Mononuclear cell (primary cell): ENCODE measurements around the gene TRIM26. TPM values are rescaled to one million over a fixed set of nuclear protein-coding genes. Genes with fewer than 3 reads are reported as not detected.
"Not testable (repeated sequence)": the region's sequence is repeated elsewhere in the genome, so short reads cannot be mapped to it uniquely, and the experiment has no call there.

Experiments used
- H3K27me3 ChIP-seq: 2 replicates; pipeline ENCODE4 v1.6.0; 2011; ENCODE audit warnings: low read length, control low read depth; ENCODE audit not compliant: insufficient read depth
- H3K4me1 ChIP-seq: 2 replicates; pipeline ENCODE4 v1.5.1; 2011; ENCODE audit warnings: mild to moderate bottlenecking, low read length, control low read depth; ENCODE audit not compliant: insufficient read depth
- H3K4me3 ChIP-seq: 2 replicates; pipeline ENCODE4 v1.5.1; 2011; ENCODE audit warnings: mild to moderate bottlenecking, low read length, moderate library complexity
- H3K9me3 ChIP-seq: 2 replicates; pipeline ENCODE4 v1.5.1; 2011; ENCODE audit warnings: low read depth, mild to moderate bottlenecking, control low read depth, low read length
- total RNA-seq: library from RNA; depleted of rRNA; stranded (reverse); fragments of >200 nt; gene quantifications from one replicate; pipeline ENCODE4 v1.2.3, GENCODE V29; 2012

The TRIM26 gene
- total RNA-seq, 1 donor, result 28.8 TPM

- peaks cover 31% of the 10 kb centered on the region for H3K27me3 ChIP-seq
- H3K4me3 ChIP-seq, result no peak overlapping the region
- peaks cover 11% of the 10 kb centered on the region for H3K4me1 ChIP-seq
- H3K9me3 ChIP-seq, result no peaks in the 10 kb centered on the region
These were observed 46.1 kb downstream of the TRIM26 start for GRCh38 chr6:30167101-30167500.

- H3K27me3 ChIP-seq, result peaks cover 13% of the 10 kb centered on the region
- not testable (repeated sequence) for H3K4me1 ChIP-seq, H3K4me3 ChIP-seq, H3K9me3 ChIP-seq
These were observed 48.0 kb downstream of the TRIM26 start for GRCh38 chr6:30165238-30165637.

GRCh38 chr6:30164714-30165113 lies 48.5 kb downstream of the TRIM26 start:
- Histone ChIP-seq H3K27me3 (peaks cover 8% of the 10 kb centered on the region), H3K4me1 (peaks cover 4% of the 10 kb centered on the region), H3K9me3 (no peaks in the 10 kb centered on the region), H3K4me3 (no peak overlapping the region)

GRCh38 chr6:30163918-30164654 lies 49.1 kb downstream of the TRIM26 start:
- Histone ChIP-seq H3K4me1 (peaks cover 4% of the 10 kb centered on the region), H3K4me3 (no peak overlapping the region), H3K9me3 (no peaks in the 10 kb centered on the region), H3K27me3 (peaks cover 2% of the 10 kb centered on the region)

GRCh38 chr6:30163090-30163917 lies 49.9 kb downstream of the TRIM26 start, which contains the start of gene TRIM15:
Gene TRIM15, plus strand, starts transcription at chr6:30163546. Its CDS starts 139 bp downstream, at chr6:30163685.
- H3K4me1 ChIP-seq, result peaks cover 4% of the 10 kb centered on the region
- no peak within 1 kb of the TSS for H3K4me3 ChIP-seq
- no peaks in the 10 kb centered on the region for H3K27me3 ChIP-seq
- no peaks in the 10 kb centered on the region for H3K9me3 ChIP-seq

- Histone ChIP-seq H3K27me3 (no peaks in the 10 kb centered on the region), H3K9me3 (no peaks in the 10 kb centered on the region), H3K4me1 (peaks cover 4% of the 10 kb centered on the region), H3K4me3 (no peak overlapping the region)
These were observed 50.7 kb downstream of the TRIM26 start for GRCh38 chr6:30162265-30163089.

GRCh38 chr6:30160785-30161531 lies 52.2 kb downstream of the TRIM26 start, which contains the start of gene TRIM10:
Gene TRIM10, minus strand, starts transcription at chr6:30161211. Its CDS starts 353 bp downstream, at chr6:30160858.
- Histone ChIP-seq H3K9me3 (no peaks in the 10 kb centered on the region), H3K4me3 (no peak within 1 kb of the TSS), H3K4me1 (peaks cover 4% of the 10 kb centered on the region), H3K27me3 (peaks cover 4% of the 10 kb centered on the region)

GRCh38 chr6:30160008-30160784 lies 53.0 kb downstream of the TRIM26 start:
- peaks cover 7% of the 10 kb centered on the region for H3K27me3 ChIP-seq
- no peak overlapping the region for H3K4me3 ChIP-seq
- no peaks in the 10 kb centered on the region for H3K9me3 ChIP-seq

GRCh38 chr6:30158475-30159040 lies 54.6 kb downstream of the TRIM26 start:
- Histone ChIP-seq H3K27me3 (peaks cover 7% of the 10 kb centered on the region), H3K4me3 (no peak overlapping the region), H3K4me1 (peaks cover 4% of the 10 kb centered on the region)

More at GRCh38 chr6:30160008-30160784, 53.0 kb downstream of the TRIM26 start:
- peaks cover 4% of the 10 kb centered on the region for H3K4me1 ChIP-seq

GRCh38 chr6:30157999-30158398 lies 55.2 kb downstream of the TRIM26 start:
- Histone ChIP-seq H3K27me3 (peaks cover 7% of the 10 kb centered on the region), H3K4me1 (peaks cover 2% of the 10 kb centered on the region), H3K9me3 (no peaks in the 10 kb centered on the region), H3K4me3 (no peak overlapping the region)

More at GRCh38 chr6:30158475-30159040, 54.6 kb downstream of the TRIM26 start:
- no peaks in the 10 kb centered on the region for H3K9me3 ChIP-seq

GRCh38 chr6:30157581-30157980 lies 55.6 kb downstream of the TRIM26 start:
- no peak overlapping the region for H3K4me3 ChIP-seq
- no peaks in the 10 kb centered on the region for H3K9me3 ChIP-seq
- H3K4me1 ChIP-seq, result no peaks in the 10 kb centered on the region
- peaks cover 7% of the 10 kb centered on the region for H3K27me3 ChIP-seq

- Histone ChIP-seq H3K9me3 (no peaks in the 10 kb centered on the region), H3K4me1 (no peaks in the 10 kb centered on the region), H3K4me3 (no peak overlapping the region), H3K27me3 (peaks cover 7% of the 10 kb centered on the region)
These were observed 56.4 kb downstream of the TRIM26 start for GRCh38 chr6:30156774-30157173.

GRCh38 chr6:30156262-30156599 lies 57.0 kb downstream of the TRIM26 start:
- H3K4me1 ChIP-seq, result peaks cover 4% of the 10 kb centered on the region
- no peak overlapping the region for H3K4me3 ChIP-seq
- no peaks in the 10 kb centered on the region for H3K9me3 ChIP-seq
- H3K27me3 ChIP-seq, result peaks cover 7% of the 10 kb centered on the region
